Loucy (cell line): ENCODE data around the gene ACTRT2.

Source experiments
- H2AFZ ChIP-seq: fragments of 200-600 bp; sonication (generic); 2 replicates; pipeline ENCODE4 v1.6.0; 2016; ENCODE audit warnings: antibody characterized with exemption, mild to moderate bottlenecking, low read length, moderate library complexity
- H3F3A ChIP-seq: fragments of 200-600 bp; 2 replicates; pipeline ENCODE4 v1.6.0; 2016; ENCODE audit warnings: antibody characterized with exemption, low read depth, mild to moderate bottlenecking
- H3K27me3 ChIP-seq: fragments of 200-600 bp; sonication (generic); 2 replicates; pipeline ENCODE4 v1.6.1; 2014; ENCODE audit warnings: low read length, mild to moderate bottlenecking; ENCODE audit not compliant: insufficient read depth, poor library complexity, severe bottlenecking
- H3K36me3 ChIP-seq: fragments of 200-600 bp; sonication (generic); 2 replicates; pipeline ENCODE4 v1.6.1; 2016; ENCODE audit warnings: low read length; ENCODE audit not compliant: insufficient read depth
- H3K4me1 ChIP-seq: fragments of 200-600 bp; sonication (generic); 2 replicates; pipeline ENCODE4 v1.5.1; 2014; ENCODE audit warnings: low read length, mild to moderate bottlenecking; ENCODE audit not compliant: insufficient read depth, poor library complexity, severe bottlenecking
- H3K4me2 ChIP-seq: fragments of 200-600 bp; sonication (generic); 2 replicates; pipeline ENCODE4 v1.6.0; 2014; ENCODE audit warnings: antibody characterized with exemption, low read length, low read depth, mild to moderate bottlenecking; ENCODE audit not compliant: poor library complexity, severe bottlenecking
- H3K4me3 ChIP-seq: fragments of 200-600 bp; sonication (generic); 2 replicates; pipeline ENCODE4 v1.5.1; 2014; ENCODE audit warnings: low read length, mild to moderate bottlenecking, mixed read lengths; ENCODE audit not compliant: poor library complexity, severe bottlenecking
- H3K79me2 ChIP-seq: fragments of 200-600 bp; sonication (generic); 2 replicates; pipeline ENCODE4 v1.6.1; 2014; ENCODE audit warnings: low read length; ENCODE audit not compliant: insufficient read depth
- H3K9ac ChIP-seq: fragments of 200-600 bp; sonication (generic); 2 replicates; pipeline ENCODE4 v1.6.0; 2014; ENCODE audit warnings: mild to moderate bottlenecking, low read depth, low read length, moderate library complexity; ENCODE audit not compliant: poor library complexity, severe bottlenecking
- H3K9me2 ChIP-seq: fragments of 200-600 bp; sonication (generic); replicated peaks from 2 replicates; pipeline ENCODE4 v1.6.1; 2016; ENCODE audit warnings: low read depth, low read length, mixed read lengths
- H3K9me3 ChIP-seq: fragments of 200-600 bp; sonication (generic); 2 replicates; pipeline ENCODE4 v1.6.1; 2014; ENCODE audit warnings: mild to moderate bottlenecking, antibody characterized with exemption, low read length, low read depth; ENCODE audit not compliant: insufficient read depth
- H4K20me1 ChIP-seq: fragments of 200-600 bp; sonication (generic); 2 replicates; pipeline ENCODE4 v1.6.0; 2014; ENCODE audit warnings: antibody characterized with exemption, low read length, mild to moderate bottlenecking; ENCODE audit not compliant: insufficient read depth, poor library complexity, severe bottlenecking
- CTCF ChIP-seq: fragments of 200-600 bp; sonication (generic); conservative IDR thresholded peaks from 2 replicates; pipeline ENCODE4 v1.5.1; 2014; ENCODE audit warnings: mild to moderate bottlenecking, antibody characterized with exemption, low read length
- EZH2phosphoT487 ChIP-seq: fragments of 200-600 bp; IDR thresholded peaks from 2 replicates; pipeline ENCODE4 v1.6.1; 2018; ENCODE audit warnings: antibody characterized with exemption, mild to moderate bottlenecking, moderate library complexity, borderline replicate concordance

ACTRT2 gene

GRCh38 chr1:3003941-3004270 is 17.4 kb upstream of the ACTRT2 start:
- H3K27me3 ChIP-seq, result no peaks in the 10 kb centered on the region
- H3K9ac ChIP-seq, result no peak overlapping the region
- no peaks in the 10 kb centered on the region for H3F3A ChIP-seq
- H3K36me3 ChIP-seq, result no peaks in the 10 kb centered on the region
- H3K4me1 ChIP-seq, result no peaks in the 10 kb centered on the region
- no peaks in the 10 kb centered on the region for H3K79me2 ChIP-seq
- TF ChIP-seq CTCF (no peak), EZH2phosphoT487 (no peak)
- no peak overlapping the region for H3K4me2 ChIP-seq
- peaks cover 14% of the 10 kb centered on the region; the same call in 1 of the 2 replicates for H3K9me3 ChIP-seq
- no peak overlapping the region for H2AFZ ChIP-seq
- H4K20me1 ChIP-seq, result no peaks in the 10 kb centered on the region
- no peaks in the 10 kb centered on the region for H3K9me2 ChIP-seq
- H3K4me3 ChIP-seq, result no peak overlapping the region

- Histone ChIP-seq H3K4me3 (no peak overlapping the region), H3K79me2 (no peaks in the 10 kb centered on the region), H3K9me2 (no peaks in the 10 kb centered on the region), H3K36me3 (no peaks in the 10 kb centered on the region), H3K4me1 (no peaks in the 10 kb centered on the region), H3K9ac (no peak overlapping the region), H4K20me1 (no peaks in the 10 kb centered on the region), H3K27me3 (no peaks in the 10 kb centered on the region), H3K9me3 (peaks cover 14% of the 10 kb centered on the region; the same call in 1 of the 2 replicates), H2AFZ (no peak overlapping the region), H3K4me2 (no peak overlapping the region), H3F3A (no peaks in the 10 kb centered on the region)
- TF ChIP-seq EZH2phosphoT487 (no peak), CTCF (no peak)
Measured at GRCh38 chr1:3004285-3005205, 16.7 kb upstream of the ACTRT2 start.

GRCh38 chr1:3005771-3006170 is 15.5 kb upstream of the ACTRT2 start:
- TF ChIP-seq CTCF (no peak), EZH2phosphoT487 (no peak)
- Histone ChIP-seq H2AFZ (no peak overlapping the region), H3K9me3 (peaks cover 14% of the 10 kb centered on the region; the same call in 1 of the 2 replicates), H3K79me2 (no peaks in the 10 kb centered on the region), H4K20me1 (no peaks in the 10 kb centered on the region), H3K27me3 (no peaks in the 10 kb centered on the region), H3K36me3 (no peaks in the 10 kb centered on the region), H3K4me1 (no peaks in the 10 kb centered on the region), H3K9ac (no peak overlapping the region), H3K9me2 (no peaks in the 10 kb centered on the region), H3K4me2 (no peak overlapping the region), H3K4me3 (no peak overlapping the region), H3F3A (no peaks in the 10 kb centered on the region)
